GM19452 (cell line): Measurements from ENCODE around the gene BORA.
"Not testable (repeated sequence)": the region's sequence is repeated elsewhere in the genome, so short reads cannot be mapped to it uniquely, and the experiment has no call there.

Experiments
- ATAC-seq: cut with Tn5 transposase; IDR thresholded peaks from one replicate; pipeline ENCODE4 v1.9.1; 2021; ENCODE audit not compliant: unreplicated experiment

Gene BORA

DNA sequence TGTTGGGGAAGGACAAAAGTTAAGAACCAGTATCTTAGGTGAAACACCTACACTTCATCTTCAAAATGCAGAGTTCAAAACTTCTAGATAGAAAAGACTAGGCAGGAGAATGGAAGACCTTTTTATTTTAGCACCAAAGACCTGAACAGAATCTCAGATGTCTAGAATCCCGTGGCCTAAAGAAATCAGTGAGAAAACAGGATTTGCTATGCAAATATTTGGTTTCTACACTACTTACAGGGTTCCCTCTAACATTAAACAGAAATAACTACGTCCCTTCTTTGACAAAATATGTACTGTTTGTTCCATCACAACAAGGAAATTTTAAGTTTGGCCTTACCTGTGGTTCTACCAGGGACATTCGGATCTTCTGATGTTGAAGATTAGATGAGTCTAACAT lies 32.5 kb downstream of the BORA start:
- no peak for ATAC-seq

DNA sequence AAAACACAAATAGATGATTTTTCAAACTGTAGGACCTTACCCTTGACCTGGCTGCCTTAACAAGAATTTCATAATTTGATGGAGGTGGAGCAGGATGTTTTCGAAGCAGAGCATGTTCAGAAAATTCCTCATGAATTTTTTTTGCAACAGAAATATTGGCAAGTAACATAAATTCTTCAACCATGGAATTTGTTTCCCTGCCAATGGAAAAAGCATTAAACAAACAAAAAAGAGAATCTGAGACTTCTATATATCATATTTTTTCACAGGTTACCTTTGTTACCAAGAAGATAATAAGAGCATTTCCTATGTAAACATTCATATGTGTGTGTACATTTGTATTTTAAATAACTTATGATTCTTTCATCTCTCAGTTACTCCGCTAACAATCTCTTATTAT lies 35.7 kb downstream of the BORA start:
- no peak for ATAC-seq

DNA sequence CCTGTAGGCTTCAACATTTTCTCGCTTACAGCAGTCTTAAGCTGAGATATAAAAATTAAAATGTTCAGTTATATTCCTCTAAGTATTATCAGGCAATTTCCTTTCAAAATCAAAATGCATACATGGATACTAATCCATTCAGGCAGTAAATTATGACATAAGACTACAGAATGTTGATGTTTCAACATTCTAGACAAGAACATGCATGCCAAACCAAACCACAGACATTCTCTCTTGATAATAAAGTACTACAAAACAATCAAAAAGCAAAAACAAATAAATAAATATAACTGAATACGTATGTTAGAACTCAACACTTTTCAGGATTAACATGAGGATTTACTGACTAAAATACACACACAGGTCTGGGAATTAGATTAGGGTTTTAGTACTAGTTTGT lies 46.3 kb downstream of the BORA start:
- ATAC-seq: no peak

DNA sequence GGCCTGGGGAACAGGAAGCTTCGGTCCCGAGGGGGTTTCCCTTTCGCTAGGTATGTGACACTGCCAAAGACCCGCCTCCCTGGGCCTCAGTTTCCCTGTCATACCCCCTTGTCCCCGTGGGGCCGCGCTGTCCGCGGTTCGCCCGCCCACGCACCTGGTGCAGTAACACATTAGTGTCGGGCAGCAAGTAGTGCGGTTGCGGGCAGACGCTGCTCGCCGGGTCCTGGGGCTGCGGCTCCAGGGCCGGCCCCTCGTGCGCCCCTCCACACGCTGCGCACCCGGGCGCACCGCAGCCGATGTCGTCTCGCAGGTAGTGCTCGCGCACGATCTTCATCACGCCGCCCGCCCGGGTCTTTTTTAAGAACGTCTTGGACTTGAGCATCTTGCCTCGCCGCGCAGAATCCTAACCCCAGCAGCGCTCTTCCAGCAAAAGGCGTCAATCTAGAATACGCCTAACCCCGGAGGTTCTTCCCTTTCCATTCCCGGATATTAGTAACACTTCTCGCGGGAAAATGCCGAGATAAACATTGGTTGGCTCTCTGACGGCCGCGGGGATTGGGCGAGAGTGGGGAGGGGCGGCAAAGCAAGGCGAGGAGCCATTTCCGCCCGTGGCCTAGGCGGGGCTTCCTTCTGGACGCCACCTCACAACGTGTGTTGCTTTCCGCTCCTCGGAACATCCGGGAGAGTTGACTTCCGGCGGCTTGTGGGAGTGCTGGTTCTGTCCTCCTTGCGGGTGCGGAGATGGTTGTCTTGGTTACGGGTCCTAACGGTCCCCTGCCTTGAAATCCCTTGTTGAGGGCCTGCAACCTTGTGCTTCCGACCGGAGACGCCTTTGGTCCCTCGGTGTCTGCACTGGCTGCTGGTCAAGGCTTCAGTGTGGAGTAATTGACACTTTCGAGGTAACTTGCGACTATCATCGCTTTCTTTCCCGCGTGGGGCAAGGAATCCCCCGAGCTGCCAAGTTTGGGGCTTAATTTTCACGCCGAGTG lies 54.0 kb downstream of the BORA start, which contains the start of the genes DIS3 and PIBF1:
Gene DIS3, minus strand, starts transcription at position 450 of the 989 bp plus-strand sequence. Its CDS starts 68 bp downstream, at position 382.
Gene PIBF1, plus strand, starts transcription at position 683 of the 989 bp plus-strand sequence. CDS start 1,337 bp downstream, outside the sequence.
- ATAC-seq: peak; percentile 97

DNA sequence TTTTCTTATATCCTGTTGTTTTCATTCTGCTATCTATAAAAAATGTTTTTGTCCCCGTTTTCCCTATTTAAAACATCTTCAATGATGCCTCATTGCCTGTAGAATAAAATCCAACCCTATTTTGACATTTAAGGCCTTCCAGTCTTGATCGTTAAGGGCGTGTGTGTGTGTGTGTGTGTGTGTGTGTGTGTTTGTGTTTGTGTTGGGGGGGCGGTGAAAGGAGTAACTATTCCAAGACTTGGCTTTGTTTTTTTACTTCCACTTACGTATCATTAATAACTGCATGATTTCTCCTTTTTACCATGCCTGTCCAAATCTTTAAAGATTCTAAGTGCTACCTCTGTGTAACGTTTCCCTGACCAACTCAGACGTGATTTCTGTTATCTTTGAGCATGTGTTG lies 55.0 kb downstream of the BORA start:
- ATAC-seq: no peak

DNA sequence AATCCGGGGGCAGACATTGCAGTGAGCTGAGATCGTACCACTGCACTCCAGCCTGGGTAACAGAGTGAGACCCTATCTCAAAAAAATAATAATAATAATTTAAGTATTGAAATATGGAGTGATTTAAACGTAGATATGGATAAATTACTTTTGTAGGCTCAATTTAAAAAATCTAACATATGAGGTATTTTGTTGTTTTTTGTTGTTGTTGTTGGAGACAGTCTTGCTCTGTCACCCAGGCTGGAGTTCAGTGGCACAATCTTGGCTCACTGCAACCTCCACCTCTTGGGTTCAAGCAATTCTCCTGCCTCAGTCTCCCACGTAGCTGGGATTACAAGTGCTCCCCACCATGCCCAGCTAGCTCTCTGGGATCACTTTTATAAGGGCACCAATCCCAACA lies 57.0 kb downstream of the BORA start:
- not testable (repeated sequence) for ATAC-seq

DNA sequence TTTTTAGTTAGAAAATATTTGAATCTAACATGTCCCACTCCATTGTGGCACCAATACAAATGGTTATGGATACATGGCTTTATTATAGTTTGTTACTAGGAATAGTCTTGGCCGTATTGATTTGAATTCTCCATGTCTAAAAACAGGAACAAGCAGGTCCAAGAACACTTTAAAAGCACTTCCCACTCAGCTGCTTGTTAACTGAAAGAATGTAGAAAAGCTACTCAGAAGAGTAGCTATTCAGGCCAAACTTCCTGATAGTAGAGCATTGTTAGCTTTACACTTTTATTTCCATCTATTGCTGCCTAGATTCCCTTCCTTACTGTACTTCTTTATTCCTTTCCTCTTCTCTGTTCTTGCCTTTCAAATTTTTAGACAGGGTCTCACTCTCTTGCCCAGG lies 61.1 kb downstream of the BORA start:
- no peak for ATAC-seq

DNA sequence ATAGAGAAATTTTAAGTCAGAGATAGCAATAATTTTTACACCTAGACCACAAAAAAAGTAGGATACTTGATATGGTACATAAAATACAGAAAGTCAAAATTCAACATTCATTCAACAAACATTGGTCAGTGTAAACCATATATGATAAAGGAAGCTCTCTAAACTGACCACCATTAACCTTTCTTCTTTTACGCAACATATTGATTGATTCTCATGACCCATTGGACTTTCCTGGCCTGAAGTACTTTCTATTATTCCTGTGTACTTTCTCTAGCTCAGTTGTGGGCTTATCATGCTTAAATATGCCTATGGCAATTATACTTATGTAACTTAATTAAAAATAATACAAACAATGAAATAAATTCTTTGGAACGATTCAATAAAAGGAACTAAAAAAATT lies 64.9 kb downstream of the BORA start:
- no peak for ATAC-seq

DNA sequence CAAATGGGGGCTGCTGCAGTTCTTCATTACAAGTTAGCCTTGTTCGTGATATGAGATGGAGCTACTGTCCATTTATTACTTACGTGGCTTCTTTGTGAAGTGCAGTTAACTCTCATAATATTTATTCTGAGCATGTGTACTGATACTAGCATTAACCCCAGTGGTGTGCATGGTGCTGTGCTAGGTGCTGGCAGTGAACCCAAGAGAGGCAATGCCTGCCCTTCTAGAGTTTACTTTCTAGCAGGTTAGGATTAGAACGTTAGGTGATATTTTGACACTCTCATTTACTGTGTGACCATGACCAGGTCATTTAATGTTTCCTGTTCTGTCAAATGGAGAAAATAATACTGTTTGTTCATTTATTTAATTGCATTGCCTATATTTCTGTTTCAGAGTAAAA lies 71.1 kb downstream of the BORA start:
- ATAC-seq: no peak

DNA sequence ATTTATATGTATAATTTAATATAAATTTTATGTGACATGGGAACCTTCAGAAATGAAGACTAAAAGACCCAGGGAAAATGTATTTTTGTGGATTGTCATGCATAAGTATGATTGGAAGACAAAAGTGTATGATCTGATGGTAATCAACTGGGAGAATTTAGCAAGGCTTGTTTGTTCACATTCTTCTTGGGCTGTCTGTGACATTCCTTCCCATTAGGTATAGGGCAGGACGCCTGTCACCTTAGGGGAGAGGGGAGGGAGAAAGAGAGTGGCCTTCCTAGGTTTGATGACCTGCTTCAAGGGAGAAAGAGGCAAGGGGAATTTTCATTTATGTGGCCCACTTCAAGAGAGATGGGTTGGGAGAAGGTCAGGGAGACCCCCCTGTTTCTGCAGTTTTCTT lies 76.6 kb downstream of the BORA start:
- ATAC-seq: no peak
